ENCODE results near the gene FOXD3.

GRCh38 chr1:63322944-63323864, 837 bp downstream of the FOXD3 start:
- TF ChIP-seq POLR2AphosphoS5 (IDR thresholded peaks at IDR 0.05; ENCODE audit: low read depth, low read length), result no peak
- no peak for TF ChIP-seq SIN3A (IDR thresholded peaks at IDR 0.05; ENCODE audit: borderline replicate concordance, insufficient read depth, low read length)
- TF ChIP-seq REST (IDR thresholded peaks at IDR 0.05; ENCODE audit: insufficient read depth in 1 of 2, low read depth in 2 of 2, low read length in 2 of 2), result no peak
